ENCODE results near the gene GALR1. TPM values are rescaled to one million over a fixed set of nuclear protein-coding genes. Genes with fewer than 3 reads are reported as not detected.
"Not testable (repeated sequence)": the region's sequence is repeated elsewhere in the genome, so short reads cannot be mapped to it uniquely, and the experiment has no call there.

GALR1 gene
- total RNA-seq, 1 donor from 2014 or later = not detected

GRCh38 chr18:77222464-77222863 lies 27.2 kb upstream of the GALR1 start:
- Mint-ChIP-seq H3K27ac (no peak overlapping the region), H3K27me3 (peaks cover 7% of the 10 kb centered on the region), H3K9me3 (peaks cover 13% of the 10 kb centered on the region), H3K4me1 (peaks cover 6% of the 10 kb centered on the region), H3K4me3 (no peak overlapping the region), H3K36me3 (ENCODE audit: low read depth) (no peaks in the 10 kb centered on the region)
- DNase-seq = peak; percentile 34
- intact Hi-C loops (cut with micrococcal nuclease) = no loop called here

- Mint-ChIP-seq H3K4me1 (peaks cover 6% of the 10 kb centered on the region), H3K27me3 (peaks cover 15% of the 10 kb centered on the region), H3K27ac (peak overlapping the region; percentile 51), H3K4me3 (no peak overlapping the region), H3K36me3 (ENCODE audit: low read depth) (no peaks in the 10 kb centered on the region), H3K9me3 (peaks cover 19% of the 10 kb centered on the region)
- peak; percentile 55 for DNase-seq
- intact Hi-C loops (cut with micrococcal nuclease) = loop anchor here (1.0 kb wide), 1 partner anchor 160 kb away; no protein-coding TSS in a partner anchor
Measured at GRCh38 chr18:77223221-77223639, 26.4 kb upstream of the GALR1 start.

- Mint-ChIP-seq H3K36me3 (ENCODE audit: low read depth) (no peaks in the 10 kb centered on the region), H3K27ac (peak overlapping the region; percentile 51)
- intact Hi-C loops (cut with micrococcal nuclease) = loop anchor here (1.0 kb wide), 1 partner anchor 160 kb away; no protein-coding TSS in a partner anchor
Measured at GRCh38 chr18:77223653-77224052, 26.0 kb upstream of the GALR1 start.

GRCh38 chr18:77230645-77231044 lies 19.0 kb upstream of the GALR1 start:
- DNase-seq = peak; percentile 4
- Mint-ChIP-seq H3K9me3 (peaks cover 16% of the 10 kb centered on the region), H3K36me3 (ENCODE audit: low read depth) (no peaks in the 10 kb centered on the region), H3K27me3 (peaks cover 33% of the 10 kb centered on the region), H3K4me3 (no peak overlapping the region), H3K27ac (no peak overlapping the region), H3K4me1 (no peaks in the 10 kb centered on the region)
- intact Hi-C loops (cut with micrococcal nuclease) = no loop called here

More at GRCh38 chr18:77223653-77224052, 26.0 kb upstream of the GALR1 start:
- peaks cover 19% of the 10 kb centered on the region for H3K9me3 Mint-ChIP-seq
- no peak for DNase-seq
- peaks cover 6% of the 10 kb centered on the region for H3K4me1 Mint-ChIP-seq
- no peak overlapping the region for H3K4me3 Mint-ChIP-seq
- H3K27me3 Mint-ChIP-seq = peaks cover 19% of the 10 kb centered on the region

- peaks cover 18% of the 10 kb centered on the region for H3K27me3 Mint-ChIP-seq
- peaks cover 23% of the 10 kb centered on the region for H3K9me3 Mint-ChIP-seq
- H3K4me1 Mint-ChIP-seq = no peaks in the 10 kb centered on the region
- peaks cover 2% of the 10 kb centered on the region for H3K36me3 Mint-ChIP-seq (ENCODE audit: low read depth)
- H3K4me3 Mint-ChIP-seq = no peak overlapping the region
- no peak overlapping the region for H3K27ac Mint-ChIP-seq
- DNase-seq = no peak
- intact Hi-C loops (cut with micrococcal nuclease) = no loop called here
Measured at GRCh38 chr18:77234504-77235365, 14.9 kb upstream of the GALR1 start.

GRCh38 chr18:77239285-77239684 lies 10.4 kb upstream of the GALR1 start:
- DNase-seq = peak; percentile 21
- H3K27ac Mint-ChIP-seq; H3K4me1 Mint-ChIP-seq; H3K36me3 Mint-ChIP-seq (ENCODE audit: low read depth); H3K4me3 Mint-ChIP-seq; intact Hi-C loops (cut with micrococcal nuclease); H3K27me3 Mint-ChIP-seq: not testable (repeated sequence)
- H3K9me3 Mint-ChIP-seq = peaks cover 14% of the 10 kb centered on the region

- DNase-seq = peak; percentile 55
- Mint-ChIP-seq H3K9me3 (peaks cover 17% of the 10 kb centered on the region), H3K27me3 (peaks cover 55% of the 10 kb centered on the region), H3K36me3 (ENCODE audit: low read depth) (peaks cover 2% of the 10 kb centered on the region), H3K27ac (peak overlapping the region; percentile 32), H3K4me1 (peaks cover 4% of the 10 kb centered on the region), H3K4me3 (peak overlapping the region; percentile 57)
- intact Hi-C loops (cut with micrococcal nuclease) = no loop called here
Measured at GRCh38 chr18:77248873-77249568, 627 bp upstream of the GALR1 start.

GRCh38 chr18:77250501-77250925 lies 865 bp downstream of the GALR1 start:
- peak overlapping the region; percentile 72 for H3K27ac Mint-ChIP-seq
- intact Hi-C loops (cut with micrococcal nuclease) = loop anchor here (10.0 kb wide), 1 partner anchor 756 kb away; the partner anchor contains the start of gene ZNF516
- H3K9me3 Mint-ChIP-seq = peaks cover 15% of the 10 kb centered on the region
- peaks cover 60% of the 10 kb centered on the region for H3K27me3 Mint-ChIP-seq
- peaks cover 4% of the 10 kb centered on the region for H3K4me1 Mint-ChIP-seq
- H3K4me3 Mint-ChIP-seq = peak overlapping the region; percentile 7
- peaks cover 2% of the 10 kb centered on the region for H3K36me3 Mint-ChIP-seq (ENCODE audit: low read depth)
- DNase-seq = no peak

- Mint-ChIP-seq H3K4me1 (peaks cover 4% of the 10 kb centered on the region), H3K27ac (peak overlapping the region; percentile 72), H3K9me3 (peaks cover 13% of the 10 kb centered on the region), H3K36me3 (ENCODE audit: low read depth) (peaks cover 2% of the 10 kb centered on the region), H3K4me3 (peak overlapping the region; percentile 7), H3K27me3 (peaks cover 57% of the 10 kb centered on the region)
- intact Hi-C loops (cut with micrococcal nuclease) = loop anchor here (10.0 kb wide), 1 partner anchor 756 kb away; the partner anchor contains the start of gene ZNF516
- no peak for DNase-seq
Measured at GRCh38 chr18:77250926-77251729, 1.5 kb downstream of the GALR1 start.

GRCh38 chr18:77251730-77252050 lies 2.0 kb downstream of the GALR1 start:
- intact Hi-C loops (cut with micrococcal nuclease) = loop anchor here (10.0 kb wide), 1 partner anchor 757 kb away; the partner anchor contains the start of gene ZNF516
- no peak overlapping the region for H3K4me3 Mint-ChIP-seq
- H3K36me3 Mint-ChIP-seq (ENCODE audit: low read depth) = peaks cover 2% of the 10 kb centered on the region
- peaks cover 58% of the 10 kb centered on the region for H3K27me3 Mint-ChIP-seq
- peaks cover 4% of the 10 kb centered on the region for H3K4me1 Mint-ChIP-seq
- H3K27ac Mint-ChIP-seq = no peak overlapping the region
- DNase-seq = no peak
- peaks cover 11% of the 10 kb centered on the region for H3K9me3 Mint-ChIP-seq

- no peak for DNase-seq
- Mint-ChIP-seq H3K36me3 (ENCODE audit: low read depth) (peaks cover 2% of the 10 kb centered on the region), H3K4me3 (no peak overlapping the region), H3K27me3 (peaks cover 33% of the 10 kb centered on the region), H3K9me3 (peaks cover 14% of the 10 kb centered on the region), H3K27ac (no peak overlapping the region), H3K4me1 (no peaks in the 10 kb centered on the region)
- intact Hi-C loops (cut with micrococcal nuclease) = loop anchor here (10.0 kb wide), 1 partner anchor 760 kb away; the partner anchor contains the start of gene ZNF516
Measured at GRCh38 chr18:77254711-77255405, 5.2 kb downstream of the GALR1 start.

- H3K4me1 Mint-ChIP-seq = no peaks in the 10 kb centered on the region
- no peak overlapping the region for H3K27ac Mint-ChIP-seq
- intact Hi-C loops (cut with micrococcal nuclease) = loop anchor here (10.0 kb wide), 1 partner anchor 761 kb away; the partner anchor contains the start of gene ZNF516
- peaks cover 14% of the 10 kb centered on the region for H3K9me3 Mint-ChIP-seq
- DNase-seq = no peak
- H3K27me3 Mint-ChIP-seq = peaks cover 32% of the 10 kb centered on the region
- no peak overlapping the region for H3K4me3 Mint-ChIP-seq
- peaks cover 2% of the 10 kb centered on the region for H3K36me3 Mint-ChIP-seq (ENCODE audit: low read depth)
Measured at GRCh38 chr18:77255426-77256105, 5.9 kb downstream of the GALR1 start.
